Stimulated activated naive CD8-positive, alpha-beta T cell treated with anti-CD3 and anti-CD28 coated beads, Interleukin-15, amount 100 ng/mL, for 72 hours (primary cell): ENCODE measurements around the gene ENTREP1.
"Not testable (repeated sequence)": the region's sequence is repeated elsewhere in the genome, so short reads cannot be mapped to it uniquely, and the experiment has no call there.

ENCODE experiments used
- ATAC-seq: fragments of 150-1000 bp; cut with Tn5 transposase; 2 replicates; pipeline ENCODE4 v1.10.0; 2021; ENCODE audit warnings: mild to moderate bottlenecking, moderate library complexity
- DNase-seq, 2 donors: peaks; one replicate each; pipeline ENCODE4 v3.0.0; 2021 to 2022
- H3K27ac Mint-ChIP-seq, 2 donors: one replicate each; pipeline ENCODE4 v1.8.0; 2022; ENCODE audit warnings: mild to moderate bottlenecking in 2 of 2, mixed read lengths in 2 of 2, moderate library complexity in 2 of 2
- H3K27me3 Mint-ChIP-seq: one replicate; pipeline ENCODE4 v1.8.0; 2022; ENCODE audit warnings: mixed read lengths
- H3K4me1 Mint-ChIP-seq: one replicate; pipeline ENCODE4 v1.8.0; 2022; ENCODE audit warnings: mild to moderate bottlenecking, mixed read lengths
- H3K4me3 Mint-ChIP-seq, 2 donors: one replicate each; pipeline ENCODE4 v1.8.0; 2022; ENCODE audit warnings: mild to moderate bottlenecking in 2 of 2, mixed read lengths in 2 of 2, moderate library complexity in 1 of 2
- H3K9me3 Mint-ChIP-seq, 2 donors: one replicate each; pipeline ENCODE4 v1.8.0; 2022; ENCODE audit warnings: mixed read lengths in 2 of 2

ENTREP1 gene

DNA sequence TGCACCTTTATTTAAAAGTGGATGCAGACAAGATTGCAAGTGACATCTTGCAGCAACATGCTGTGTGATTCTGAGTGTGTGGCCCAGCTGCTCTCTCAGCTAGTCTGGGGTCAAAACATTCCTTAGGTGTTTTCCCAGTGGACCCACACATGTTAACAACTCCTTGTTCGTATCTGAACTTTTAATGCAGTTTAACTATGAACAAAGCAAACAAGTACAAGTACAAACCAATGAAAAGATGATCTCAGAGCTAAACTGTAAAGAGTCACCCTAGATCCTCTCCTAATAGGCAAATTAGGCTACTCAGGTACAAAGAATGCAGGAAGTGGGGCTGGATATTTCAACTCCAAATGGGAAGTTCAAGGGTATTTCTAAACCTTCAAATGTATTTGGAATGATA, 108.4 kb downstream of the ENTREP1 start:
- Mint-ChIP-seq H3K4me1 (no peaks in the 10 kb centered on the region), H3K4me3 (no peak overlapping the region), H3K27ac (no peak overlapping the region), H3K27me3 (no peaks in the 10 kb centered on the region), H3K9me3 (no peaks in the 10 kb centered on the region)
- DNase-seq (no peak), ATAC-seq (no peak)

DNA sequence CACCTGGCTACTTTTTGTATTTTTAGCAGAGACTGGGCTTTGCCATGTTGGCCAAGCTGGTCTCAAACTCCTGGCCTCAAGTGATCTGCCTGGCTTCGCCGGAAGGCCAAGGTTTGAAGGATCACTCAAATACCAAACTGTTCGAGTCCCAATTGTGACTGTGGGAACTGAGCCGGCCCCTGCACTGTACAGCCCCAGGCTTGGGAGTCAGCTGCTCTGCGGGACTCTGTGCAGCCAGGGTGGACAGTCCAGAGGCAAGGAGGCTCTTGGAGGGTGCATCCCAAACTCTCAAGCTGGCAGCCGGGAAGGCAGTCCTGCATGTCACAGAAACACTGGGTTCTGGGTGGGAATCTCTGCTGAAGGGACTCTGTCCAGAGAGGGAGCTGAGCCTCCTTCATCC, 109.0 kb downstream of the ENTREP1 start:
- Mint-ChIP-seq H3K27ac (no peak overlapping the region), H3K4me1 (no peaks in the 10 kb centered on the region), H3K9me3 (no peaks in the 10 kb centered on the region), H3K27me3 (no peaks in the 10 kb centered on the region), H3K4me3 (no peak overlapping the region)
- ATAC-seq: no peak
- DNase-seq: no peak

GRCh38 chr9:69439654-69440053, 114.6 kb downstream of the ENTREP1 start:
- not testable (repeated sequence) for H3K9me3 Mint-ChIP-seq, H3K4me1 Mint-ChIP-seq, H3K4me3 Mint-ChIP-seq, H3K27ac Mint-ChIP-seq, ATAC-seq, H3K27me3 Mint-ChIP-seq, DNase-seq

GRCh38 chr9:69440254-69440955, 115.4 kb downstream of the ENTREP1 start:
- H3K4me1 Mint-ChIP-seq, DNase-seq, H3K27ac Mint-ChIP-seq, H3K27me3 Mint-ChIP-seq, H3K9me3 Mint-ChIP-seq, ATAC-seq: not testable (repeated sequence)
- H3K4me3 Mint-ChIP-seq: peak overlapping the region in 1 of 2 donors; percentile 39
